Measurements from ENCODE around the gene FNDC11. TPM values are rescaled to one million over a fixed set of nuclear protein-coding genes. Genes with fewer than 3 reads are reported as not detected.

The FNDC11 gene
- total RNA-seq, 2 donors from 2014 or later = 0.35 to 0.69 TPM

GRCh38 chr20:63564036-63564810 lies 10.3 kb downstream of the FNDC11 start:
- Histone ChIP-seq H3K27ac (no peak overlapping the region), H3K9ac (ENCODE audit: low read depth in 2 of 2, low read length in 2 of 2) (no peak overlapping the region), H3K9me3 (no peaks in the 10 kb centered on the region), H3K27me3 (no peaks in the 10 kb centered on the region), H3K4me1 (no peaks in the 10 kb centered on the region), H3K4me3 (no peak overlapping the region), H3K36me3 (peaks cover 9% of the 10 kb centered on the region)
- DNase-seq = no peak
- TF ChIP-seq CTCF (IDR thresholded peaks at IDR 0.05) = no peak
- intact Hi-C loops (cut with DNase I) = no loop called here

- intact Hi-C loops (cut with DNase I) = no loop called here
- H3K36me3 ChIP-seq = peaks cover 9% of the 10 kb centered on the region
These were observed 11.2 kb downstream of the FNDC11 start for GRCh38 chr20:63565021-63565698.

GRCh38 chr20:63565699-63566335 lies 11.9 kb downstream of the FNDC11 start:
- intact Hi-C loops (cut with DNase I) = no loop called here
- H3K36me3 ChIP-seq = peaks cover 9% of the 10 kb centered on the region
- H3K9me3 ChIP-seq = no peaks in the 10 kb centered on the region
- H3K4me1 ChIP-seq = no peaks in the 10 kb centered on the region
- TF ChIP-seq CTCF (IDR thresholded peaks at IDR 0.05) = no peak
- no peak overlapping the region for H3K27ac ChIP-seq
- H3K9ac ChIP-seq (ENCODE audit: low read depth in 2 of 2, low read length in 2 of 2) = no peak overlapping the region
- no peak for DNase-seq
- no peaks in the 10 kb centered on the region for H3K27me3 ChIP-seq
- H3K4me3 ChIP-seq = no peak overlapping the region

More at GRCh38 chr20:63565021-63565698, 11.2 kb downstream of the FNDC11 start:
- no peaks in the 10 kb centered on the region for H3K9me3 ChIP-seq
- no peak for DNase-seq
- H3K27ac ChIP-seq = no peak overlapping the region
- no peaks in the 10 kb centered on the region for H3K27me3 ChIP-seq
- no peaks in the 10 kb centered on the region for H3K4me1 ChIP-seq
- H3K9ac ChIP-seq (ENCODE audit: low read depth in 2 of 2, low read length in 2 of 2) = no peak overlapping the region
- no peak for TF ChIP-seq CTCF (IDR thresholded peaks at IDR 0.05)
- no peak overlapping the region for H3K4me3 ChIP-seq

DNA sequence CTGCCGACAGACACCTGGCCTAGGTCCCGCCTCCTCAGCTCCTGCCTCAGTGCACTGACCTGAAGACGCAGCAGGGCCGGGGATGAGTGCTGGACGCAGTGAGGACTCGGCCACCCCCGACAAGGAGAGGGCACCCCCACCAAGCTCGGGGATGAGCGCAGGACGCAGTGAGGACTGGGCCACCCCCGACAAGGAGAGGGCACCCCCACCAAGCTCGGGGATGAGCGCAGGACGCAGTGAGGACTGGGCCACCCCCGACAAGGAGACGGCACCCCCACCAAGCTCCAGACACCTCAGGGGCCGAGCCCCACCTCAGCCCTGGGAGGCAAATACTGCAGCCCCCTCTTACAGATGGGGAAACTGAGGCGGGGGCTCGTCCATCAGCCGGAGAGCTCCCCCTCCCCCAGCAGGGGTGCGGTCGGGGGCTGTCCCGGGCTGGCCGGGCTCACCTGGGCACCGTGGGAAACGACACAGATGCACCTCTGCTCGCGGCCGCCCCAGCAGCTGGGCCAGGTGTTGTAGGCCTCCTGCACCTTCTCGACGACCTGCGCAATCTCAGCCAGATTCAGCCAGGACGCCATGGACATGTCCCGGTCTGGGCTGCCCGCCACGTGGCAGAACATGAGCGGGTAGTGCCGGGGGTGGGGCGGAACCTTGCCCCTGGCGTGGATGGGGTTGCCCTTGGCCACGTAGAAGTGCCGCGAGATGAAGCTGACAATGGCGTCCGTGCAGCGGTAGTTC lies 12.6 kb downstream of the FNDC11 start:
- Histone ChIP-seq H3K4me1 (no peaks in the 10 kb centered on the region), H3K9ac (ENCODE audit: low read depth in 2 of 2, low read length in 2 of 2) (no peak overlapping the region), H3K36me3 (peaks cover 9% of the 10 kb centered on the region), H3K27ac (no peak overlapping the region), H3K27me3 (no peaks in the 10 kb centered on the region), H3K4me3 (no peak overlapping the region), H3K9me3 (no peaks in the 10 kb centered on the region)
- DNase-seq = no peak
- intact Hi-C loops (cut with DNase I) = no loop called here
- TF ChIP-seq CTCF (IDR thresholded peaks at IDR 0.05) = no peak

GRCh38 chr20:63567136-63567385 lies 13.1 kb downstream of the FNDC11 start:
- Histone ChIP-seq H3K4me3 (no peak overlapping the region), H3K27ac (no peak overlapping the region), H3K9me3 (no peaks in the 10 kb centered on the region), H3K27me3 (no peaks in the 10 kb centered on the region), H3K36me3 (peaks cover 9% of the 10 kb centered on the region), H3K4me1 (no peaks in the 10 kb centered on the region), H3K9ac (ENCODE audit: low read depth in 2 of 2, low read length in 2 of 2) (peak overlapping the region in 1 of 2 donors; percentile 27)
- intact Hi-C loops (cut with DNase I) = no loop called here
- TF ChIP-seq CTCF (IDR thresholded peaks at IDR 0.05) = no peak
- DNase-seq = no peak

Data from colonic mucosa (tissue), 4 donors.